ENCODE results near the gene EML6.
A peak's percentile ranks its signal among the peaks of the same experiment; 100 is the strongest.
"Not testable (repeated sequence)": the region's sequence is repeated elsewhere in the genome, so short reads cannot be mapped to it uniquely, and the experiment has no call there.

EML6 gene

GRCh38 chr2:54801352-54801751, 77.9 kb downstream of the EML6 start:
- DNase-seq (ENCODE audit: low read depth in 2 of 2): no peak

GRCh38 chr2:54803783-54804751, 80.6 kb downstream of the EML6 start:
- DNase-seq (ENCODE audit: low read depth in 2 of 2): no peak

DNA sequence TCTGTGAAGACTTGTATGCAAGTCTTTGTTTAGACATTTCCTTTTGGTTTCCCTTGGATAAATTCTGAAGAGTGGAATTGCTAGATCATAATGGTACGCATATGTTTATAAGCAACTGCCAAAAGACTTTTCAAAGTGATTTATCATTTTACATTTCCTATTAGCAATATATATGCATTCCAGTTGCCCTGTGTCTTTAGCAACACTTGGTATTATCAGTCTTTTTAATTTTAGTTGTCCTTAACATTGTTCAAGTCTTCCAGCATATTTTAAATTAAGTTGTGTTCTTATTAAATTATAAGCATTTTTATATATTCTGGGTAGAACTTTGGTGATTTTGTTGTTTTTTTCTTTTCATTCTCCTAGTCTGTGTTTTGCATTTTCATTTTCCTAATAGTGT, 81.8 kb downstream of the EML6 start:
- DNase-seq (ENCODE audit: low read depth in 2 of 2): no peak

DNA sequence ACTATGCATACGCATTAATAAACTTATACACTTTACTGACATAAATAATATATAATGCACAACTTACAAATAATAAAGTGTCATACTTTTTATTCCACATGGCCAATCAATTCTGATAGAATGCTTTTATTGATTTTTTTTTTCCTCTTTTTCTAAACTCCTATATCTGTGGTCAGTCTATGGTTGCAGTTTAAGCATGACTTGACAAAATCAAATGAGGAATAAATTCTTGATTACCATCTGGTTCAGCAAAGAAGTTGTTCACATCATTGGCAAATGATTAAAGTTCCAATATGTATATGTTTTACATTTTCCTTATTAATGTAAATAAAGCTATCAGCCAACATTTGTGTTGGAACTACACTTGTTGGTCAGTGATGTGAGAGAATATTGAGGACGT, 83.5 kb downstream of the EML6 start:
- no peak for DNase-seq (ENCODE audit: low read depth in 2 of 2)

- no peak for DNase-seq (ENCODE audit: low read depth in 2 of 2)
These were observed 85.2 kb downstream of the EML6 start for GRCh38 chr2:54808661-54809060.

GRCh38 chr2:54809819-54810218, 86.4 kb downstream of the EML6 start:
- DNase-seq (ENCODE audit: low read depth in 2 of 2): no peak

GRCh38 chr2:54810246-54810645, 86.8 kb downstream of the EML6 start:
- no peak for DNase-seq (ENCODE audit: low read depth in 2 of 2)

GRCh38 chr2:54813584-54813983, 90.1 kb downstream of the EML6 start:
- DNase-seq (ENCODE audit: low read depth in 2 of 2): no peak

- DNase-seq (ENCODE audit: low read depth in 2 of 2): no peak
These were observed 91.1 kb downstream of the EML6 start for GRCh38 chr2:54814389-54815147.

GRCh38 chr2:54815148-54815539, 91.7 kb downstream of the EML6 start:
- no peak for DNase-seq (ENCODE audit: low read depth in 2 of 2)

DNA sequence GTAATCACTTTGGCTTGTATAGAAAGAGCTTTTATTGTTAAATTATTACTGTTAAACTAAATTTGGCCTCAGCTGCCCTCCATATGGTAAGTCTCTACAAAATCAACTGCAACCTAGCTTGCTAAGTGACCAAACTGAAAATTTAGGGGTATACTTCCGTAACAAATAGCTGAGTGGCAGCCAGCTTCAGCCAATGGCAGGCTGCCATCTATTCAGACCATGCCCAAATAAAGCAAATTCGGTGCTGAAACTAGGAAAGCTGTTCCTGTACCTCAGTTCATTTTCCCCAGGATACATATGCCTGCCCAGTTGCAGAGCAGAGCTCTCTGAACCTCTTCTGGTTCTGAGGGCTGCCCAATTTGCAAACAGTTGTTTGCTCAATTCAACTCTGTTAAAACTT, 94.8 kb downstream of the EML6 start:
- DNase-seq (ENCODE audit: low read depth in 2 of 2): no peak

DNA sequence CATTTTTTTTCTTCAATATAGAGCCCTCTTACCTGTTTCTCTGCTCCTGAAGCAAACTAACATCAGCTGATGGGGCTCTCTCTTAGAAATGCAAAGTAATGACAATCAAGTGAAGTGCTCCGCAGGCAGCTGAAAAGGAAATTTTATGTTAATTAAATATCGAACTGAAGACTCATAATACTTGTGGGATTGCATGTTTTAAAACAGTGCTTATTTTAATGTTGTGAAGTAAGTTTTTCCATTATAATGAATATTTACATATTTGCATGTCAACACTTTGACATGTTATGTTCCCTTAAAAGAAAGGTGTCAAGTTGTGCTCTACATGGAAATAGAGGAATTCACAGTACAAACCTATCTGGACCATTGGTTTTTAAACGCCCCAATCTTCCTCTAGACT, 97.1 kb downstream of the EML6 start:
- no peak for DNase-seq (ENCODE audit: low read depth in 2 of 2)

- DNase-seq (ENCODE audit: low read depth in 2 of 2): no peak
These were observed 101.1 kb downstream of the EML6 start for GRCh38 chr2:54824567-54824966.

DNA sequence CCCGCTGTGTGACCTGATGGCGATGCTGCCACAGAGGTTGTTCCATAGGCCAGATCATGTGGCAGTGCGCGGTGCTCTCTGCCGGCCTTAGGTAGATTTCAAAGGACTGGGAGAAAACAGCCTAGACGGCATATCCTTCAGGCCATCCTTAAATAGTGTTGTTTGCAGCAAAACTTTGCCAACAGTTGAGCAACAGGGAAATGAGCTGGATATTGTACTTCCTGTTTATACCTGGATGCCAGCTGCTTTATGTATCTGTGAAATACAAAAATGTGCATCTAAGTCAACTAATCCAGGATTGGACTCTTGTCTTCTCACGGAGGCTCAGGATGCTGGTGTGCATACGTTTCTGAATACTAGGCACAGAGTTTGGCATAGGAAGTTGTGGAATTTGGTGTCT, 107.1 kb downstream of the EML6 start:
- DNase-seq (ENCODE audit: low read depth in 2 of 2): no peak

GRCh38 chr2:54831480-54831879, 108.0 kb downstream of the EML6 start:
- no peak for DNase-seq (ENCODE audit: low read depth in 2 of 2)

DNA sequence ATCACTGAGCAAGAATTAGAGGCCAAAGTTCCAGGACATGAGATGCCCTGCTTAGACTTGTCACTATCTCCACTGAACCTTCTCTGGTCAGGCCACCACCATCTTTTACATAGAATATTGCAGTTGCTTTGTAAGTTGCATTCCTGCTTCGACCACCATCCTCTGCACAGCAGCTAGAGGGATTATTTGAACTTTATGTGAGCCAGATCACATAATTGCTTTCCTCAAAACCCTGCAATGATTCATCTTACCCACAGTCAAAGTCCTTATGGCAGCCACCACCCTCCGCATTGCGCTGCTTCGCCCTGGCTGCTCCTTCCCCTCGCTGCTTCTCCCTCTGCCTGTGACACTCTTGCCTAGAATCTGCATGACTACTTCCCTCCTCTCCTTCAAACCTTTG, 111.3 kb downstream of the EML6 start:
- no peak for DNase-seq (ENCODE audit: low read depth in 2 of 2)

- no peak for DNase-seq (ENCODE audit: low read depth in 2 of 2)
These were observed 113.0 kb downstream of the EML6 start for GRCh38 chr2:54836477-54836876.

DNA sequence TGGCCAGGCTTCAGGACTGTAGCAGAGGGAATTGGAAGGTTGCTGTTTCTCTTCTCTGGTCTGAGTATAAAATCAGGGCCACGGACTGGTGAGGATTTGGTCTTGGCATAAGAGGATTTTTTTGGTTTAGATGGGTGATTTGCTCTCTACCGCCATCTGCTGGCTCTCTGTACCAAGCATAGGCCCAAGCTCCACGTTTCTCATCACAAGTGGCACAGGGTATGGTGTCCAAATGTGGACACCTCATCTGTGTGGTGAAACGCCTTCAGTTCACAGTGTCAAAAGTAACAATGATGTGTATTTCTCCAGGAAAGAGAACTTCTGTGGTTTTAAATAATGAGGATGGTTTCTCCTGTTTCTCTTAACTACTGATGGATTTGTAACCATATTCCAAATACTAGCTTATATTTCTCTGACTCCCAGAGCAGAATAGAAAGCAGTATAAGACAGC, 115.1 kb downstream of the EML6 start:
- DNase-seq (ENCODE audit: low read depth in 2 of 2): peak; percentile 15 to 17

DNA sequence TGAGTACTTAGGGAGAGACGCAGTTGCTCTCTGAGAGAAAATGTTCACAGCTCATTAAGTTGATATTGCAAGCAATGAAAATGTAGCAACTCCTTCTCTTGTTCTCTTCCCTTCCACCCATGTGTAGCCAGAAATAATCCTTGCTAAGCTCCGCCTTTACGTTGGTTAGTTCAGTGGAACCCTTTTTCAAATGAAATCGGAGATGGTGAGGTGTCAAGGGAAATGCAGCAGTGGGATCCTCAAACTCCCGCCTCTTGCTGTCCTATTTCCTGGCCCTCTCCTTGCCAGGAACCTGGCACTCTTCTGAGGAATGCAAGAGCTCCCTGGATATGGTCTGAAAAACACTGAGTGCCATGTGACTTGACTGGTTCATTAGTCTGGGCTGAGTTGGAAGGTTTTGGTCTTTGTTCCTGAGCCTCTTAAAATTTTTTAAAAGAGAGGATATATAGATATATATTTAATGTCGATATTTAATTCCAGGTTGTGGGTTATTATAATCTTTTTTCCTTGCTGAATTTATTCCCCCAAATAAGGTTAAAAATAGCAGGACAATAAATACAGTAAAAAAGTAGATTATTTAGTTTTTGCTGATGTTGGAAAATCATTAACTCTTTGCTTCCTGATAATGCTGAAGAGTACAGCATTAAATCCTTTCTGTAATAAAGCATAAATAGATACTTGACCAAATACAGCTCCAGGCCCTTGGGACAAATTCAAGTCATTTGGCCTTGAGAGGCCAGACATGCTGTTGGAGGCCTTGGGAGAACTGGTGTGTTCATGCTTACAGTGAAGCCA, 116.2 kb downstream of the EML6 start:
- no peak for DNase-seq (ENCODE audit: low read depth in 2 of 2)

GRCh38 chr2:54840559-54841468, 117.4 kb downstream of the EML6 start:
- no peak for DNase-seq (ENCODE audit: low read depth in 2 of 2)

GRCh38 chr2:54841500-54841899, 118.0 kb downstream of the EML6 start:
- not testable (repeated sequence) for DNase-seq (ENCODE audit: low read depth in 2 of 2)
